GM12878 (cell line): ENCODE measurements around the gene PROCA1. TPM values are rescaled to one million over a fixed set of nuclear protein-coding genes. Genes with fewer than 3 reads are reported as not detected.
A peak's percentile ranks its signal among the peaks of the same experiment; 100 is the strongest.

ENCODE experiments used
- ATF2 ChIP-seq: IDR thresholded peaks from 2 replicates; pipeline ENCODE4 v1.6.1; 2012; ENCODE audit warnings: low read length, inconsistent platforms
- BCLAF1 ChIP-seq: fragments of 450-650 bp; IDR thresholded peaks from 2 replicates; pipeline ENCODE4 v1.6.1; 2017; ENCODE audit warnings: antibody characterized with exemption, mild to moderate bottlenecking, moderate library complexity
- CBX3 ChIP-seq: fragments of 200-600 bp; sonication (generic); IDR thresholded peaks from 2 replicates; pipeline ENCODE4 v1.6.1; 2016; ENCODE audit warnings: low read depth, borderline replicate concordance
- CREB1 ChIP-seq: IDR thresholded peaks from 2 replicates; pipeline ENCODE4 v1.6.1; 2012; ENCODE audit warnings: low read depth, mild to moderate bottlenecking, inconsistent platforms
- EED ChIP-seq: sonication (generic); IDR thresholded peaks from 2 replicates; pipeline ENCODE4 v1.6.1; 2016; ENCODE audit warnings: antibody characterized with exemption, low read depth
- EP300 ChIP-seq, 2 experiments: fragments of 150-350 bp in 1 of 2; IDR thresholded peaks; 2 replicates each; pipeline ENCODE4 v1.6.1; 2011 to 2012; ENCODE audit warnings: low read depth in 2 of 2, low read length in 2 of 2, borderline replicate concordance in 1 of 2, improper control_type of control experiment in 1 of 2, inconsistent platforms in 1 of 2; ENCODE audit not compliant: control insufficient read depth in 1 of 2
- EZH2 ChIP-seq: IDR thresholded peaks from 2 replicates; pipeline ENCODE4 v1.6.1; 2012; ENCODE audit warnings: low read depth, mild to moderate bottlenecking, control low read depth, inconsistent platforms, low read length, borderline replicate concordance; ENCODE audit not compliant: control insufficient read depth
- MTA3 ChIP-seq: IDR thresholded peaks from 2 replicates; pipeline ENCODE4 v1.6.1; 2012; ENCODE audit warnings: low read length, inconsistent platforms, borderline replicate concordance
- NFIC ChIP-seq: IDR thresholded peaks from 2 replicates; pipeline ENCODE4 v1.6.1; 2012; ENCODE audit warnings: low read depth, mild to moderate bottlenecking, inconsistent platforms, low read length, moderate library complexity
- NR2C2 ChIP-seq: IDR thresholded peaks from 2 replicates; pipeline ENCODE4 v1.6.1; 2011; ENCODE audit warnings: borderline replicate concordance, low read depth; ENCODE audit not compliant: control insufficient read depth, insufficient read length
- NRF1 ChIP-seq: conservative IDR thresholded peaks from 2 replicates; pipeline ENCODE4 v1.6.1; 2011; ENCODE audit warnings: mild to moderate bottlenecking, low read depth, low read length, improper control_type of control experiment
- PAX5 ChIP-seq: IDR thresholded peaks from 2 replicates; pipeline ENCODE4 v1.6.1; 2011; ENCODE audit warnings: low read depth, low read length, borderline replicate concordance
- POU2F2 ChIP-seq: IDR thresholded peaks from 3 replicates; pipeline ENCODE4 v1.6.1; 2011; ENCODE audit warnings: low read depth, mild to moderate bottlenecking, low read length, borderline replicate concordance
- RAD51 ChIP-seq: fragments of 450-650 bp; IDR thresholded peaks from 2 replicates; pipeline ENCODE4 v1.6.1; 2016; ENCODE audit warnings: moderate library complexity, mild to moderate bottlenecking, inconsistent platforms
- RFX5 ChIP-seq: IDR thresholded peaks from 2 replicates; pipeline ENCODE4 v1.6.1; 2011; ENCODE audit warnings: low read depth, low read length, improper control_type of control experiment
- SUPT20H ChIP-seq: IDR thresholded peaks from 2 replicates; pipeline ENCODE4 v1.6.1; 2011; ENCODE audit warnings: low read depth, mild to moderate bottlenecking, low read length, moderate library complexity, borderline replicate concordance; ENCODE audit not compliant: control insufficient read depth
- TAF1 ChIP-seq: IDR thresholded peaks from 2 replicates; pipeline ENCODE4 v1.6.1; 2011; ENCODE audit warnings: mild to moderate bottlenecking, low read depth, low read length, borderline replicate concordance
- USF1 ChIP-seq: IDR thresholded peaks from 2 replicates; pipeline ENCODE4 v1.6.1; 2011; ENCODE audit warnings: borderline replicate concordance, low read depth, mild to moderate bottlenecking, moderate library complexity, mixed read lengths, low read length; ENCODE audit not compliant: insufficient read depth; ENCODE audit errors: extremely low read length
- YBX1 ChIP-seq: fragments of 450-650 bp; IDR thresholded peaks from 2 replicates; pipeline ENCODE4 v1.6.1; 2016; ENCODE audit warnings: antibody characterized with exemption
- ZBED1 ChIP-seq: IDR thresholded peaks from 2 replicates; pipeline ENCODE4 v1.6.1; 2016; ENCODE audit warnings: borderline replicate concordance
- polyA plus RNA-seq, 11 experiments: library from polyadenylated mRNA; depleted of rRNA in 4 of 11; unstranded in 6 of 11; stranded (reverse) in 5 of 11; fragments of >200 nt; fragmentation: Nextera tagmentation in 4 of 11; fragmentation: Illumina TruSeq in 1 of 11; extraction: Ambion mirVana in 4 of 11; extraction: Trizol in 1 of 11; gene quantifications; 1 replicate in 1 of 11; 2 replicates in 10 of 11; pipeline versions ENCODE4 v1.2.1 to v1.2.3, GENCODE V29; 2011 to 2016; ENCODE audit warnings: inconsistent platforms in 2 of 11, missing spikeins in 2 of 11, low read depth in 1 of 11
- total RNA-seq, 4 experiments: library from RNA; depleted of rRNA in 3 of 4; stranded (reverse); fragments of >200 nt in 3 of 4; fragmentation: Illumina TruSeq in 1 of 4; extraction: Trizol in 1 of 4; gene quantifications; 2 replicates each; pipeline versions ENCODE4 v1.2.1 to v1.2.3, GENCODE V29; 2013 to 2021
- TF ChIP-seq, protein P1 (sequence below): fragments of 150-350 bp; IDR thresholded peaks from 2 replicates; pipeline ENCODE4 v1.6.1; 2014; ENCODE audit warnings: mild to moderate bottlenecking, low read depth, low read length
- TF ChIP-seq, protein P2 (sequence below): IDR thresholded peaks from 2 replicates; pipeline ENCODE4 v1.6.1; 2012; ENCODE audit warnings: low read depth, low read length, improper control_type of control experiment

The PROCA1 gene
- total and polyA plus RNA-seq, 10 of the 15 experiments (the other 5 are each of a cell fraction or from before 2014, with no cell fraction given), result 0.35 to 4.8 (median 1.4) TPM

GRCh38 chr17:28661635-28662526, 49.8 kb downstream of the PROCA1 start, which contains the start of the genes SDF2 and SUPT6H (continued):
- TF ChIP-seq CREB1, result peak; percentile 96
- peak; percentile 40; the same call in 1 of the 2 replicates for TF ChIP-seq PAX5
- TF ChIP-seq ATF2, result peak; percentile 50; the same call in 1 of the 2 replicates
- TF ChIP-seq NR2C2, result no peak
- TF ChIP-seq SUPT20H, result no peak
- TF ChIP-seq NFIC, result no peak
- TF ChIP-seq BCLAF1, result no peak
- no peak for TF ChIP-seq RFX5
- TF ChIP-seq POU2F2, result no peak; the same call in 1 of the 3 replicates
- TF ChIP-seq NRF1, result no peak
- TF ChIP-seq YBX1, result no peak
- TF ChIP-seq EED, result no peak
- TF ChIP-seq MTA3, result peak; percentile 45; the same call in 1 of the 2 replicates
- TF ChIP-seq USF1, result no peak
- TF ChIP-seq EP300 (IDR thresholded peaks at IDR 0.05; ENCODE audit: borderline replicate concordance in 1 of 2, control insufficient read depth in 1 of 2, low read depth in 2 of 2, low read length in 2 of 2), result peak in 1 of 2 experiments; percentile 17; a peak in 1 of 4 replicates
- no peak for TF ChIP-seq CBX3
- TF ChIP-seq RAD51, result no peak
- peak; percentile 88 for TF ChIP-seq TAF1
- TF ChIP-seq, protein P1, sequence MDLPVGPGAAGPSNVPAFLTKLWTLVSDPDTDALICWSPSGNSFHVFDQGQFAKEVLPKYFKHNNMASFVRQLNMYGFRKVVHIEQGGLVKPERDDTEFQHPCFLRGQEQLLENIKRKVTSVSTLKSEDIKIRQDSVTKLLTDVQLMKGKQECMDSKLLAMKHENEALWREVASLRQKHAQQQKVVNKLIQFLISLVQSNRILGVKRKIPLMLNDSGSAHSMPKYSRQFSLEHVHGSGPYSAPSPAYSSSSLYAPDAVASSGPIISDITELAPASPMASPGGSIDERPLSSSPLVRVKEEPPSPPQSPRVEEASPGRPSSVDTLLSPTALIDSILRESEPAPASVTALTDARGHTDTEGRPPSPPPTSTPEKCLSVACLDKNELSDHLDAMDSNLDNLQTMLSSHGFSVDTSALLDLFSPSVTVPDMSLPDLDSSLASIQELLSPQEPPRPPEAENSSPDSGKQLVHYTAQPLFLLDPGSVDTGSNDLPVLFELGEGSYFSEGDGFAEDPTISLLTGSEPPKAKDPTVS, result no peak
- TF ChIP-seq, protein P2, sequence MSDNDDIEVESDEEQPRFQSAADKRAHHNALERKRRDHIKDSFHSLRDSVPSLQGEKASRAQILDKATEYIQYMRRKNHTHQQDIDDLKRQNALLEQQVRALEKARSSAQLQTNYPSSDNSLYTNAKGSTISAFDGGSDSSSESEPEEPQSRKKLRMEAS, result no peak
- TF ChIP-seq EZH2, result no peak
- 0 out of 2 replicates have a peak, but pooled peaks have one; percentile 52 for TF ChIP-seq ZBED1
